HCT116 (cell line): ENCODE results near the gene PDE6A.

Experiments used
- CTCF ChIP-seq, 3 experiments: fragments of 200-600 bp in 1 of 3; sonication (generic) in 1 of 3; IDR thresholded peaks in 2 of 3; conservative IDR thresholded peaks in 1 of 3; 2 replicates each; pipeline ENCODE4 v1.5.1; 2012 to 2017; ENCODE audit warnings: low read depth in 2 of 3, low read length in 2 of 3, antibody characterized with exemption in 1 of 3, borderline replicate concordance in 1 of 3, control low read depth in 1 of 3, mild to moderate bottlenecking in 1 of 3, mixed read lengths in 1 of 3, mixed run types in 1 of 3, moderate library complexity in 1 of 3; ENCODE audit not compliant: insufficient read depth in 1 of 3
- POLR2A ChIP-seq: IDR thresholded peaks from 2 replicates; pipeline ENCODE4 v1.7.0; 2011; ENCODE audit warnings: borderline replicate concordance; ENCODE audit not compliant: insufficient read depth, insufficient read length; ENCODE audit errors: extremely low read depth
- RAD21 ChIP-seq: IDR thresholded peaks from 2 replicates; pipeline ENCODE4 v1.6.1; 2012; ENCODE audit warnings: low read depth, mild to moderate bottlenecking
- REST ChIP-seq: IDR thresholded peaks from 2 replicates; pipeline ENCODE4 v1.6.1; 2012; ENCODE audit warnings: low read depth

- TF ChIP-seq REST (no peak), POLR2A (no peak), CTCF (IDR thresholded peaks at IDR 0.05 in 2 of 3, conservative IDR thresholded peaks at IDR 0.05 in 1 of 3; ENCODE audit: borderline replicate concordance in 1 of 3, insufficient read depth in 1 of 3, low read depth in 2 of 3, low read length in 2 of 3) (no peak), RAD21 (no peak)
Measured at GRCh38 chr5:149903404-149903803, 41.2 kb downstream of the PDE6A start.
